ENCODE measurements around the gene ICAM1. TPM values are rescaled to one million over a fixed set of nuclear protein-coding genes. Genes with fewer than 3 reads are reported as not detected.
A peak's percentile ranks its signal among the peaks of the same experiment; 100 is the strongest.

Gene ICAM1
- total RNA-seq, 1 experiment from 2014 or later: 136 TPM

DNA sequence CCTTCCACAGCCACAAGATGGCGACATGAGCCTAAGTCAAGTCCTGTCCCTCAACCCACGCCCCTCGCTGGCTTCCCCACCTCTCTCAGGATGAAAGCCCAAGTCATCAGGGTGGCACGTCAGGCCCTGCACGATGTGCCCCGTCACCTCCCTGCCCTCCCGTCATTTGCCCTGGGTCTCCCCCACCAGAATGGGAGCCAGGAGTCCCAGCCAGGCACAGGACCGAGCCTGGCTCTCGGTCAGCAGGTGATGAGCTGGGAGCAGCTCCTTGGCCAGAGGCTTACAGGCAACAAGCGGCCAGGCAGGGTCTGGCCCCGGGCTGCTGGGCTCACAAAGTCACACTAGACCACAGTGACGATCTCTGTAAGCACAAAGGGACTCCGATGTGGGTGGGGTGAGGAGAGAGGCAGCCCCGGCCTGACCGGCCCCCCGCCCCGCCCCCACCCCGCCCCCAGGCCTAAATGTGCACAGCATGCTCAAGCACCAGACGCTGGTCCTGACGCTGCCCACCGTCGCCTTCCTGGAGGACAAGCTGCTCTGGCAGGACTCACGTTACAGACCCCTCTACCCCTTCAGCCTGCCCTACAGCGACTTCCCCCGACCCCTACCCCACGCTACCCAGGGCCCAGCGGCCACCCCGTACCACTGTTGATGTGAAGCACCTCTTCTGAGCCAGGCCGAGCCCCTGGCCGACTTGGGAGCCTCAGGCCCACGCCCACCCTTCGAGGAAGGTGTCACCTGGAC is 11.6 kb upstream of the ICAM1 start:
- peak; percentile 75 for ATAC-seq
- intact Hi-C loops (cut with micrococcal nuclease; ENCODE audit: unreplicated experiment) (loop anchor here (5.0 kb wide), 1 partner anchor 128 kb away; no protein-coding TSS in a partner anchor), in situ Hi-C loops (cut with HindIII; ENCODE audit: low pct_unique_long_range_greater_than_20kb, low sequenced_read_pairs) (no loop called here)
- DNase-seq (ENCODE audit: low read depth, low spot score): peak; percentile 46
- CTCF ChIA-PET: interaction anchor here (0.6 to 1.8 kb wide), 12 partner anchors 10 to 226 kb away, joined by 3 to 13 read pairs (median 4); partner anchors contain the start of genes ICAM1 and ICAM5
- Histone ChIP-seq H3K27me3 (ENCODE audit: control insufficient read depth, insufficient read depth, low read length) (no peaks in the 10 kb centered on the region), H3K4me3 (ENCODE audit: low read depth in 2 of 2, low read length in 2 of 2) (no peak overlapping the region), H3K4me1 (ENCODE audit: control insufficient read depth, insufficient read depth, low read length) (peaks cover 6% of the 10 kb centered on the region; the same call in 1 of the 2 replicates), H3K27ac (ENCODE audit: low read length) (no peak overlapping the region), H3K9me3 (ENCODE audit: control insufficient read depth, insufficient read depth, low read depth, low read length) (no peaks in the 10 kb centered on the region), H3K36me3 (ENCODE audit: control insufficient read depth, insufficient read depth, low read length) (no peaks in the 10 kb centered on the region)
- POLR2A ChIA-PET: interaction anchor here (0.6 to 1.3 kb wide), 5 partner anchors 27 to 129 kb away, joined by 3 to 6 read pairs (median 3); partner anchors contain the start of gene TYK2
- no TSS peak for BruUV-seq (replicated peaks)
- TF ChIP-seq, protein P1, sequence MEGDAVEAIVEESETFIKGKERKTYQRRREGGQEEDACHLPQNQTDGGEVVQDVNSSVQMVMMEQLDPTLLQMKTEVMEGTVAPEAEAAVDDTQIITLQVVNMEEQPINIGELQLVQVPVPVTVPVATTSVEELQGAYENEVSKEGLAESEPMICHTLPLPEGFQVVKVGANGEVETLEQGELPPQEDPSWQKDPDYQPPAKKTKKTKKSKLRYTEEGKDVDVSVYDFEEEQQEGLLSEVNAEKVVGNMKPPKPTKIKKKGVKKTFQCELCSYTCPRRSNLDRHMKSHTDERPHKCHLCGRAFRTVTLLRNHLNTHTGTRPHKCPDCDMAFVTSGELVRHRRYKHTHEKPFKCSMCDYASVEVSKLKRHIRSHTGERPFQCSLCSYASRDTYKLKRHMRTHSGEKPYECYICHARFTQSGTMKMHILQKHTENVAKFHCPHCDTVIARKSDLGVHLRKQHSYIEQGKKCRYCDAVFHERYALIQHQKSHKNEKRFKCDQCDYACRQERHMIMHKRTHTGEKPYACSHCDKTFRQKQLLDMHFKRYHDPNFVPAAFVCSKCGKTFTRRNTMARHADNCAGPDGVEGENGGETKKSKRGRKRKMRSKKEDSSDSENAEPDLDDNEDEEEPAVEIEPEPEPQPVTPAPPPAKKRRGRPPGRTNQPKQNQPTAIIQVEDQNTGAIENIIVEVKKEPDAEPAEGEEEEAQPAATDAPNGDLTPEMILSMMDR (IDR thresholded peaks at IDR 0.05): peak; percentile 81; the same call in 1 of the 2 replicates
- no peak for TF ChIP-seq POLR2AphosphoS5 (IDR thresholded peaks at IDR 0.05; ENCODE audit: low read depth, low read length)

DNA sequence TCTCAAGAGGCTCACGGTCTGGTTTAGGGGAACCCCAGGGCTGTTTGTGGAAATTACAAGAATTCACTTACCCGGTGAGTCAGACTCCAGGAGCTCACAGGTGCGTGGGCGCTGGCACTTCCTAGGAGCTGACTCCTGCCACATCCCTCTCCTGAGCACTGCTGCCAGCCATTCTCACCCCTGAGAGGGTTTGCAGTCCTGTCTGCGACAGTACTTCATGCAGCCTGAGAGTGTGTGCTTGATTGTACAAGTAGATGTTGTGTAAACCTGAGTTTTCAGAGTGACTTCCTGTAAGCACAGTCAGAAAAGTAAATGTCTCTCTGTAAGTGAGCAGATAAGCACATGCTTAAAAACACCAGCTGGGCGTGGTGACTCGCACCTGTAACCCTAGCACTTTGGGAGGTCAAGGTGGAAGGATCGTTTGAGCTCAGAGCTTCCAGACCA is 10.8 kb upstream of the ICAM1 start:
- POLR2A ChIA-PET: interaction anchor here (0.6 to 1.3 kb wide), 3 partner anchors 26 to 61 kb away, joined by 3 to 6 read pairs (median 3); no protein-coding TSS in a partner anchor
- CTCF ChIA-PET: interaction anchor here (1.8 kb wide), 2 partner anchors 129 to 132 kb away, joined by 5 to 13 read pairs; no protein-coding TSS in a partner anchor
- Histone ChIP-seq H3K4me1 (ENCODE audit: control insufficient read depth, insufficient read depth, low read length) (peaks cover 6% of the 10 kb centered on the region; the same call in 1 of the 2 replicates), H3K27me3 (ENCODE audit: control insufficient read depth, insufficient read depth, low read length) (no peaks in the 10 kb centered on the region), H3K9me3 (ENCODE audit: control insufficient read depth, insufficient read depth, low read depth, low read length) (no peaks in the 10 kb centered on the region), H3K27ac (ENCODE audit: low read length) (no peak overlapping the region), H3K4me3 (ENCODE audit: low read depth in 2 of 2, low read length in 2 of 2) (no peak overlapping the region), H3K36me3 (ENCODE audit: control insufficient read depth, insufficient read depth, low read length) (no peaks in the 10 kb centered on the region)
- no peak for DNase-seq (ENCODE audit: low read depth, low spot score)
- peak; percentile 58 for ATAC-seq
- in situ Hi-C loops (cut with HindIII; ENCODE audit: low pct_unique_long_range_greater_than_20kb, low sequenced_read_pairs) (no loop called here), intact Hi-C loops (cut with micrococcal nuclease; ENCODE audit: unreplicated experiment) (no loop called here)
- no peak for TF ChIP-seq POLR2AphosphoS5 (IDR thresholded peaks at IDR 0.05; ENCODE audit: low read depth, low read length)
- TF ChIP-seq, protein P1 (IDR thresholded peaks at IDR 0.05): no peak
- TF ChIP-seq SIN3A (IDR thresholded peaks at IDR 0.05; ENCODE audit: borderline replicate concordance, insufficient read depth, low read depth, low read length): no peak
- TF ChIP-seq, protein P2, sequence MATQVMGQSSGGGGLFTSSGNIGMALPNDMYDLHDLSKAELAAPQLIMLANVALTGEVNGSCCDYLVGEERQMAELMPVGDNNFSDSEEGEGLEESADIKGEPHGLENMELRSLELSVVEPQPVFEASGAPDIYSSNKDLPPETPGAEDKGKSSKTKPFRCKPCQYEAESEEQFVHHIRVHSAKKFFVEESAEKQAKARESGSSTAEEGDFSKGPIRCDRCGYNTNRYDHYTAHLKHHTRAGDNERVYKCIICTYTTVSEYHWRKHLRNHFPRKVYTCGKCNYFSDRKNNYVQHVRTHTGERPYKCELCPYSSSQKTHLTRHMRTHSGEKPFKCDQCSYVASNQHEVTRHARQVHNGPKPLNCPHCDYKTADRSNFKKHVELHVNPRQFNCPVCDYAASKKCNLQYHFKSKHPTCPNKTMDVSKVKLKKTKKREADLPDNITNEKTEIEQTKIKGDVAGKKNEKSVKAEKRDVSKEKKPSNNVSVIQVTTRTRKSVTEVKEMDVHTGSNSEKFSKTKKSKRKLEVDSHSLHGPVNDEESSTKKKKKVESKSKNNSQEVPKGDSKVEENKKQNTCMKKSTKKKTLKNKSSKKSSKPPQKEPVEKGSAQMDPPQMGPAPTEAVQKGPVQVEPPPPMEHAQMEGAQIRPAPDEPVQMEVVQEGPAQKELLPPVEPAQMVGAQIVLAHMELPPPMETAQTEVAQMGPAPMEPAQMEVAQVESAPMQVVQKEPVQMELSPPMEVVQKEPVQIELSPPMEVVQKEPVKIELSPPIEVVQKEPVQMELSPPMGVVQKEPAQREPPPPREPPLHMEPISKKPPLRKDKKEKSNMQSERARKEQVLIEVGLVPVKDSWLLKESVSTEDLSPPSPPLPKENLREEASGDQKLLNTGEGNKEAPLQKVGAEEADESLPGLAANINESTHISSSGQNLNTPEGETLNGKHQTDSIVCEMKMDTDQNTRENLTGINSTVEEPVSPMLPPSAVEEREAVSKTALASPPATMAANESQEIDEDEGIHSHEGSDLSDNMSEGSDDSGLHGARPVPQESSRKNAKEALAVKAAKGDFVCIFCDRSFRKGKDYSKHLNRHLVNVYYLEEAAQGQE (IDR thresholded peaks at IDR 0.05; ENCODE audit: insufficient read depth in 1 of 2, low read depth in 2 of 2, low read length in 1 of 2): no peak
- no peak for TF ChIP-seq TCF7L2 (IDR thresholded peaks at IDR 0.05; ENCODE audit: low read depth, low read length)
- BruUV-seq (replicated peaks): no TSS peak

All from Panc1 (cell line).